Middle frontal gyrus (tissue), 1 donor: ENCODE measurements around the gene SNTA1.
"Not testable (repeated sequence)": the region's sequence is repeated elsewhere in the genome, so short reads cannot be mapped to it uniquely, and the experiment has no call there.

Experiments used
- DNase-seq: peaks from one replicate; pipeline ENCODE4 v3.0.0-alpha.2; 2015; ENCODE audit warnings: low spot score; ENCODE audit errors: extremely low spot score

The SNTA1 gene

GRCh38 chr20:33465481-33466302 lies 22.1 kb upstream of the SNTA1 start:
- DNase-seq = peak; percentile 68

- DNase-seq = not testable (repeated sequence)
These were observed 21.2 kb upstream of the SNTA1 start for GRCh38 chr20:33464759-33465158.

- DNase-seq = no peak
These were observed 20.0 kb upstream of the SNTA1 start for GRCh38 chr20:33463332-33464101.

- DNase-seq = no peak
These were observed 17.1 kb upstream of the SNTA1 start for GRCh38 chr20:33460711-33461110.

- no peak for DNase-seq
These were observed 16.0 kb upstream of the SNTA1 start for GRCh38 chr20:33459599-33459998.

DNA sequence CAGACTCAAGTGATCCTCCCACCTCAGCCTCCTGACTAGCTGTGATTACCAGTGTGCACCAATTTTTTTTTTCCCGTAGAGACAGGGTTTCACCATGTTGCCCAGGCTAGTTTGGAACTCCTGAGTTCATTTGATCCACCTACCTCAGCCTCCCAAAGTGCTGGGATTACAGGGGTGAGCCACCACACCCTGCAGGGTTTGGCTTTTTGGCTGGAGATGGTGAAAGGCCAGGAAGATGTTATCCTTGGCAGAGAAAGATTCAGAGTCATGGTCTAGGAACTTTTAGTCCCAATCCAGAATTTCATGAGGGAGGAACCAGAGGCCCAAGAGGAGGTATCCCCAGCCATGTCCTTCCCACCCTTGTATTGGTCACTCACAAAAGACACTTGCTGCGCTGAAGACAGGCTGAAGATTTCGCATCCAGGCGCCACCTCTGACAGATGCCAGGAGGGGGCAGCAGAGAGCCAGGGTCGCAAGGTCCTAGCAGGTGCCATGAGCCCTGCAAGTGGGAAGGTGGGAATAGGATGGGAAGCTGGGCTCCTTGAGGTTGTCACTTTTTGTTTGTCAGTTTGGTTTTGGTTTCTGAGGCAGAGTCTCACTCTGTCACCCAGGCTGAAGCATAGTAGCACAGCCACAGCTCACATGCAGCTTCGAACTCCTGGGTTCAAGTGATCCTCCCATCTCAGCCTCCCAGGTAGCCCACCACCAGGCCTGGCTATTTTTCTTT lies 13.5 kb upstream of the SNTA1 start:
- DNase-seq = peak; percentile 44

DNA sequence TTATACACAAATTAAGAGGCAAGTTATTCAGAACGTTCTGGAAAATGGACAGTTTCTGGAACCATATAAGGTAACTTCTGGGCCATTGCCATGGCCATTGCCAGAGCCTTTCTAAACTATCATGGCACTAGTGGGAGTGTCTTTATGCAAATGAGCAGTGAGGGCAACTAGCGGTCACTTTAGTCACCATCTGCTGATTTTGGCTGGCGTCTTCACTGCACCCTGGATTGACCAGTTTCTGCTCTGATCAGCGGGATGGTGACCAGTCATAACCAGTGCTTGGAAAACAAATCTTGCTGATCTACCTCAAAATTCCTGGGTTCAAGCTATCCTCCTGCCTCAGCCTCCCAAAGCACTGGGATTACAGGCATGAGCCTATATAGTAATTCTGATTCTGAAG lies 7.3 kb upstream of the SNTA1 start:
- DNase-seq = no peak

- DNase-seq = no peak
These were observed 2.5 kb upstream of the SNTA1 start for GRCh38 chr20:33445881-33446625.

DNA sequence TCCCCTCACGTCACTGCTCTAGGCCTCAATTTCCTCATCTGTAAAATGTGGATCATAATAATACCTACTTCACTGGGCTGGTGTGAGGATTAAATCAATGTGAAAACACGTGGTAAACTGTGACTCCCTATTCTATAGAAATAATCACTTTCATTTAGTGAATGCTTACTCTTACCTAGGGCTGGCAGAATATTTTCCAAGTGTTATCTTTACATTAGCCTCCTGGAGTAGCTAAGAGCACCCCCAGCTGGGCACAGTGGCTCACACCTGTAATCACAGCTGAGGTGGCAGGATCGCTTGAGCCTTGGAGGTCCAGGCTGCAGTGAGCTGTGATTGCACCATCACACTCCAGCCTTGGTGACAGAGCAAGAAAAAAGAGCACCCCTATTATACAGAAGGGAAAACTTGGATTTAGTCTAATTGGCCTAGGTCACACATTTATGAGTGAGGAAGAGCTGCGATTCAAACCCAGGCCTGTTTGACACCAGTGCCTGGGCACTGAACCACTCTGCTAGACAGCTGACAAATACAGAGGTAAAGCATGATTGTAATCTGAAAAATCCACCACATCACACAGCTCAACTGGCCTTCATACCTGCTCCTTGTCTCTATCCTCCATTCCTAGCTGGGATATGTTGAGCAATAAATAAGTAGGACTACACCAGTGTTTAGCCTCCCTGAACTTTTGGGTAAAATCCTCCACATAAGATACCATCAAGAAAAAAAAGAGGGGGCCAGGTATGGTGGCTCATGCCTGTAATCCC lies 1.4 kb upstream of the SNTA1 start:
- DNase-seq = no peak

- DNase-seq = no peak
These were observed 504 bp downstream of the SNTA1 start for GRCh38 chr20:33443006-33443511.

- DNase-seq = no peak
These were observed 1.2 kb downstream of the SNTA1 start for GRCh38 chr20:33442136-33443005.

- DNase-seq = no peak
These were observed 2.2 kb downstream of the SNTA1 start for GRCh38 chr20:33441142-33441955.

DNA sequence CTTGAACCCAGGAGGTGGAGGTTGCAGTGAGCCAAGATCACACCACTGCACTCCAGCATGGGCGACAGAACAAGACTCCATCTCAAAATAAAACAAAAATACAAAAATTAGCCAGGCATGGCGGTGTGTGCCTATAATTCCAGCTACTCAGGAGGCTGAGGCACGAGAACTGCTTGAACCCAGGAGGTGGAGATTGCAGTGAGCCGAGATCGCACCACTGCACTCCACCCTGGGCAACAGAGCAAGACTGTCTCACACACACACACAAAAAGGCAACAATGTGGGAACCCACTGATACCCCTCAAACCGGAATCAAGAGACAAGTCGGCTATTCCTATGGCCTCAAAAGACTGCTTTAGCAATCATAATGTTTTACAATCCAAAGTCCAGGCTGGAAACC lies 3.0 kb downstream of the SNTA1 start:
- DNase-seq = not testable (repeated sequence)

DNA sequence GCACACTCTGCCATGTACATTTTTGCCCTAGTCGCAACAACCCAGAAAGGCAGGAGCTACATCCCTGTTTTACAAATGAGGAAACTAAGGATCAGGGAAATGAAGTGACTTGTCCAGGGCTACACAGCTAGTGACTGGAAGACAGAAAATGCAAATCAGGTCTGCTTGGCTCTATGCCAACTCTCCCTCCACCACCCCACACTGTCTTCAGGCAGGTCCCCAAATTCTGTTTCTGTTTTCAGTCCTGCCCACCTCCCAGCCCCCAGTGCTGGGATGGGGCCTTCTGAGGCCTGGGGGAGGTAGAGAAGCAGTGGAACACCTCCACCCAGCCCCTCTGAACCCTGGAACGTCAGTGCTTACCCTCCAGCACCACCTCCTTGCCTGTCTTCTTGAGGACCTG lies 5.1 kb downstream of the SNTA1 start:
- no peak for DNase-seq

DNA sequence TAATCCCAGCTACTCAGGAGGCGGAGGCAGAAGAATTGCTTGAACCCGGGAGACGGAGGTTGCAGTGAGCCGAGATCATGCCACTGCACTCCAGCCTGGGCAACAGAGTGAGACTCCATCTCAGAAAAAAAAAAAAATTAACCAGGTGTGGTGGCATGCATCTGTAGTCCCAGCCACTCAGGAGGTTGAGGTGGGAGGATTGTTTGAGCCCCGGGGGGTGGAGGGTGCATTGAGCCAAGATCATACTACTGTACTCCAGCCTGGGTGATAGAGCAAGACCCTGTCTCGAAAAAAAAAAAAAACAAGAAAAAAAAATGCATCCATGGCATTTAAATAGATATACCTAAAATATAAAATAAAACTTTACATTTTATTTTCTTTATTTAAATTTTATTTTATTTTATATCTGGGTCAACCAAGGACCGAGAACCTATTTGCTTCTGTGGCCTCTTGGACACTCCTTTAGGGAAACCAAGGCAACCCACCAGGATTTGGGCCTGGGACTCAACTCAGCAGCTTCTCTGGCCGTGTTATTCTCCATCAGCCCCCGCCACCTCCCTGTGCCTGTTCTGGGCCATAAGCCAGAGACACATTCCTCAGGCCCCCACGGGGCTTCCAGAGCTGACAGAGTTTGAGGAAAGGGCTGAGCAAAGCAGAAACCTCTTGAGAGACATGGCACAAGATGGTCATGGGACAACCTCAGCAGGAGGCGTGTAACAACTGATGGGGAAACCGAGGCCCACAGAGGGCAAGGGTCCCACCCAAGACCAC lies 6.2 kb downstream of the SNTA1 start:
- DNase-seq = peak; percentile 11

DNA sequence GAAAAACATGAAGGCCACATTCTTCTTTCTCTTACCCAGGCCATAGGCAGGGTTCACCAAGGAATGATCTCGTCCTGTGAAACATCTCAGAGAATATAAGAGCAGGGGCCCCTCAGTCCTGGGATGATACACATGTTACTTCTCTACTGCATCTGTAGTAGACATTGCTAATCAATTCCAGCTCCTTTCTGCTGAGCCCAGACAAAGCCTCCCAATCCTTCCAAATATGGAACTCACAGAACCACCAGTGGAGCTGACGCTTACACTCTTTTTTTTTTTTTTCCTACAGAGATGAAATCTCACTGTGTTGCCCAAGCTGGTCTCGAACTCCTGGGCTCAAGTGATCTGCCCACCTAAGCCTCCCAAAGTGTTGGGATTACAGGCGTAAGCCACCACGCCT lies 9.1 kb downstream of the SNTA1 start:
- no peak for DNase-seq

GRCh38 chr20:33433465-33434234 lies 9.9 kb downstream of the SNTA1 start:
- DNase-seq = no peak
